Loucy (cell line): ENCODE data around the gene OCEL1.

Source experiments
- EZH2phosphoT487 ChIP-seq: fragments of 200-600 bp; IDR thresholded peaks from 2 replicates; pipeline ENCODE4 v1.6.1; 2018; ENCODE audit warnings: antibody characterized with exemption, mild to moderate bottlenecking, moderate library complexity, borderline replicate concordance
- TF ChIP-seq, protein P1 (sequence below): fragments of 200-600 bp; sonication (generic); conservative IDR thresholded peaks from 2 replicates; pipeline ENCODE4 v1.5.1; 2014; ENCODE audit warnings: mild to moderate bottlenecking, antibody characterized with exemption, low read length

DNA sequence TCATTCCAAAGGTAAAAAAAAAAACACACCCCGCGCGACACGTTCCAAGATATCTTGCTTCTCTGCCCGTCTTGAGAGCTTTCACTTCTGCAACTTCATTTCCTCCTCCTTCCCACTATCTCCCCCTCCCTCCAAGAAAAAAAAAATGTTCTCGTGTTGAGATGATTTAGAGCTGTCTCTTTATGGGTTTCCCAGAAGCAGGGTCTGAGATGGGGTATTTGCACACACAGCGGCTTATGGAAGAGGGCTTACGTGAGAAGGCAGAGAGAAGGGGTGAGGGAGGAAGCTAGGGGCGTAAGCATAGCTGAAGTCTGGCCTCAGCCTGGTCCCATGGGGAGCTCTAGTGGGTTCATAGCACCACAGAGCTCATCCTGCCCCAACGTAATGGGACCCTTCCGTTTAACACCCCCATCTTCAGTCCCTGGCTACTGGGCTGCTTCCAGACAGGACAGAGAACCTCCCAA, 42.1 kb upstream of the OCEL1 start:
- TF ChIP-seq, protein P1, sequence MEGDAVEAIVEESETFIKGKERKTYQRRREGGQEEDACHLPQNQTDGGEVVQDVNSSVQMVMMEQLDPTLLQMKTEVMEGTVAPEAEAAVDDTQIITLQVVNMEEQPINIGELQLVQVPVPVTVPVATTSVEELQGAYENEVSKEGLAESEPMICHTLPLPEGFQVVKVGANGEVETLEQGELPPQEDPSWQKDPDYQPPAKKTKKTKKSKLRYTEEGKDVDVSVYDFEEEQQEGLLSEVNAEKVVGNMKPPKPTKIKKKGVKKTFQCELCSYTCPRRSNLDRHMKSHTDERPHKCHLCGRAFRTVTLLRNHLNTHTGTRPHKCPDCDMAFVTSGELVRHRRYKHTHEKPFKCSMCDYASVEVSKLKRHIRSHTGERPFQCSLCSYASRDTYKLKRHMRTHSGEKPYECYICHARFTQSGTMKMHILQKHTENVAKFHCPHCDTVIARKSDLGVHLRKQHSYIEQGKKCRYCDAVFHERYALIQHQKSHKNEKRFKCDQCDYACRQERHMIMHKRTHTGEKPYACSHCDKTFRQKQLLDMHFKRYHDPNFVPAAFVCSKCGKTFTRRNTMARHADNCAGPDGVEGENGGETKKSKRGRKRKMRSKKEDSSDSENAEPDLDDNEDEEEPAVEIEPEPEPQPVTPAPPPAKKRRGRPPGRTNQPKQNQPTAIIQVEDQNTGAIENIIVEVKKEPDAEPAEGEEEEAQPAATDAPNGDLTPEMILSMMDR, result no peak
- no peak for TF ChIP-seq EZH2phosphoT487
